Tibial nerve (tissue), 4 donors: ENCODE results near the gene SLC12A8.

ENCODE experiments used
- CTCF ChIP-seq, 5 experiments: fragments of 200-600 bp in 3 of 5; fragments of 450-650 bp in 2 of 5; sonication (generic) in 3 of 5; IDR thresholded peaks; one replicate each; pipeline ENCODE4 v1.5.1; 2016 to 2019; ENCODE audit warnings: antibody characterized with exemption in 5 of 5, mild to moderate bottlenecking in 3 of 5, moderate library complexity in 2 of 5
- EP300 ChIP-seq, 2 donors: sonication (generic); formaldehyde crosslinking; IDR thresholded peaks; one replicate each; pipeline ENCODE4 v1.6.1; 2017; ENCODE audit warnings: antibody characterized with exemption in 2 of 2, mild to moderate bottlenecking in 1 of 2
- POLR2A ChIP-seq, 2 donors: fragments of 450-650 bp; IDR thresholded peaks; one replicate each; pipeline ENCODE4 v1.6.1; 2017; ENCODE audit warnings: antibody characterized with exemption in 2 of 2, mild to moderate bottlenecking in 2 of 2, moderate library complexity in 2 of 2

GRCh38 chr3:125211523-125212090 lies 941 bp downstream of the SLC12A8 start:
- TF ChIP-seq CTCF (IDR thresholded peaks at IDR 0.05) (no peak), POLR2A (IDR thresholded peaks at IDR 0.05) (no peak), EP300 (IDR thresholded peaks at IDR 0.05) (no peak)
